ENCODE data around the gene RALGAPA2. TPM values are rescaled to one million over a fixed set of nuclear protein-coding genes. Genes with fewer than 3 reads are reported as not detected.

Gene RALGAPA2
- total RNA-seq, 2 donors from 2014 or later = 27.8 to 28.5 TPM

- no peaks in the 10 kb centered on the region for H3K27me3 ChIP-seq
- H3K9me3 ChIP-seq = peaks cover 0 to 4% of the 10 kb centered on the region in 2 donors
- TF ChIP-seq CTCF (IDR thresholded peaks at IDR 0.05) = no peak
- no peaks in the 10 kb centered on the region for H3K4me1 ChIP-seq
- no peak for DNase-seq (ENCODE audit: low spot score)
- no peak overlapping the region for H3K4me3 ChIP-seq
- H3K27ac ChIP-seq = no peak overlapping the region
- H3K36me3 ChIP-seq = no peaks in the 10 kb centered on the region
Measured at GRCh38 chr20:20353576-20353975, 358.9 kb downstream of the RALGAPA2 start.

- DNase-seq (ENCODE audit: low spot score) = no peak
- no peak for TF ChIP-seq CTCF (IDR thresholded peaks at IDR 0.05)
- no peak overlapping the region for H3K4me3 ChIP-seq
- no peaks in the 10 kb centered on the region for H3K36me3 ChIP-seq
- no peak overlapping the region for H3K27ac ChIP-seq
- no peaks in the 10 kb centered on the region for H3K4me1 ChIP-seq
- peaks cover 0 to 15% of the 10 kb centered on the region in 2 donors for H3K9me3 ChIP-seq
- H3K27me3 ChIP-seq = no peaks in the 10 kb centered on the region
Measured at GRCh38 chr20:20344476-20344875, 368.0 kb downstream of the RALGAPA2 start.

GRCh38 chr20:20343932-20344331 lies 368.5 kb downstream of the RALGAPA2 start:
- no peak for TF ChIP-seq CTCF (IDR thresholded peaks at IDR 0.05)
- no peaks in the 10 kb centered on the region for H3K27me3 ChIP-seq
- no peaks in the 10 kb centered on the region for H3K36me3 ChIP-seq
- no peaks in the 10 kb centered on the region for H3K4me1 ChIP-seq
- H3K27ac ChIP-seq = no peak overlapping the region
- no peak for DNase-seq (ENCODE audit: low spot score)
- no peak overlapping the region for H3K4me3 ChIP-seq
- peaks cover 0 to 15% of the 10 kb centered on the region in 2 donors for H3K9me3 ChIP-seq

Data from right atrium auricular region (tissue), 2 donors.